HG03457 (cell line): ENCODE data around the gene PEAK1.
"Not testable (repeated sequence)": the region's sequence is repeated elsewhere in the genome, so short reads cannot be mapped to it uniquely, and the experiment has no call there.

Experiments
- ATAC-seq: cut with Tn5 transposase; IDR thresholded peaks from one replicate; pipeline ENCODE4 v1.9.1; 2021; ENCODE audit warnings: moderate number of reproducible peaks; ENCODE audit not compliant: unreplicated experiment

Gene PEAK1

GRCh38 chr15:77311618-77312398 lies 108.1 kb downstream of the PEAK1 start:
- ATAC-seq, result no peak

- ATAC-seq, result no peak
Observed at GRCh38 chr15:77311020-77311419, 108.9 kb downstream of the PEAK1 start.

GRCh38 chr15:77309392-77309791 lies 110.5 kb downstream of the PEAK1 start:
- ATAC-seq, result no peak

- ATAC-seq, result no peak
Observed at GRCh38 chr15:77305953-77306352, 114.0 kb downstream of the PEAK1 start.

GRCh38 chr15:77296773-77297337 lies 123.0 kb downstream of the PEAK1 start:
- ATAC-seq, result no peak

- no peak for ATAC-seq
Observed at GRCh38 chr15:77295446-77295845, 124.5 kb downstream of the PEAK1 start.

GRCh38 chr15:77292969-77293558 lies 126.8 kb downstream of the PEAK1 start:
- no peak for ATAC-seq

- ATAC-seq, result no peak
Observed at GRCh38 chr15:77291107-77291506, 128.8 kb downstream of the PEAK1 start.

- no peak for ATAC-seq
Observed at GRCh38 chr15:77287385-77287784, 132.5 kb downstream of the PEAK1 start.

GRCh38 chr15:77285057-77285997 lies 134.6 kb downstream of the PEAK1 start:
- no peak for ATAC-seq

- ATAC-seq, result no peak
Observed at GRCh38 chr15:77282333-77282732, 137.6 kb downstream of the PEAK1 start.

GRCh38 chr15:77276943-77277342 lies 143.0 kb downstream of the PEAK1 start:
- ATAC-seq, result no peak

- no peak for ATAC-seq
Observed at GRCh38 chr15:77276096-77276495, 143.8 kb downstream of the PEAK1 start.

GRCh38 chr15:77273136-77273535 lies 146.8 kb downstream of the PEAK1 start:
- ATAC-seq, result not testable (repeated sequence)

GRCh38 chr15:77266708-77267386 lies 153.1 kb downstream of the PEAK1 start:
- ATAC-seq, result no peak

GRCh38 chr15:77255385-77255784 lies 164.5 kb downstream of the PEAK1 start:
- no peak for ATAC-seq

- no peak for ATAC-seq
Observed at GRCh38 chr15:77251662-77252061, 168.2 kb downstream of the PEAK1 start.

GRCh38 chr15:77247116-77247515 lies 172.8 kb downstream of the PEAK1 start:
- no peak for ATAC-seq

GRCh38 chr15:77243716-77244401 lies 176.0 kb downstream of the PEAK1 start:
- no peak for ATAC-seq

GRCh38 chr15:77243135-77243534 lies 176.8 kb downstream of the PEAK1 start:
- ATAC-seq, result no peak
